CD14-positive monocyte (primary cell): ENCODE results near the gene RIT1. TPM values are rescaled to one million over a fixed set of nuclear protein-coding genes. Genes with fewer than 3 reads are reported as not detected.
A peak's percentile ranks its signal among the peaks of the same experiment; 100 is the strongest.

ENCODE experiments used
- DNase-seq, 3 donors: peaks; one replicate each; pipeline ENCODE4 v3.0.0-alpha.2; 2011 to 2022
- H2AFZ ChIP-seq: 2 replicates; pipeline ENCODE4 v1.6.0; 2012; ENCODE audit warnings: mild to moderate bottlenecking, low read depth, low read length, inconsistent platforms; ENCODE audit not compliant: insufficient read depth, poor library complexity, severe bottlenecking
- H3K27ac ChIP-seq, 2 donors: 1 replicate in 1 of 2; 2 replicates in 1 of 2; pipeline ENCODE4 v1.5.1; 2012 to 2013; ENCODE audit warnings: low read length in 2 of 2, control low read depth in 1 of 2, inconsistent platforms in 1 of 2, low read depth in 1 of 2, mild to moderate bottlenecking in 1 of 2
- H3K27me3 ChIP-seq, 2 donors: one replicate each; pipeline versions ENCODE4 v1.6.0 to v1.6.1; 2011 to 2013; ENCODE audit warnings: low read length in 2 of 2; ENCODE audit not compliant: control insufficient read depth in 2 of 2, insufficient read depth in 2 of 2
- H3K36me3 ChIP-seq, 2 donors: replicated peaks in 1 of 2; 1 replicate in 1 of 2; 2 replicates in 1 of 2; pipeline versions ENCODE4 v1.5.1 to v1.6.1; 2012 to 2013; ENCODE audit warnings: low read length in 2 of 2, control low read depth in 1 of 2, inconsistent platforms in 1 of 2, mild to moderate bottlenecking in 1 of 2; ENCODE audit not compliant: insufficient read depth in 2 of 2, control insufficient read depth in 1 of 2
- H3K4me1 ChIP-seq, 2 donors: 1 replicate in 1 of 2; 2 replicates in 1 of 2; pipeline versions ENCODE4 v1.5.1 to v1.6.1; 2012 to 2013; ENCODE audit warnings: low read length in 2 of 2, control low read depth in 1 of 2, inconsistent platforms in 1 of 2, mild to moderate bottlenecking in 1 of 2, moderate library complexity in 1 of 2; ENCODE audit not compliant: insufficient read depth in 2 of 2, control insufficient read depth in 1 of 2
- H3K4me2 ChIP-seq: replicated peaks from 2 replicates; pipeline ENCODE3; 2012; ENCODE audit warnings: low read length, moderate library complexity, mild to moderate bottlenecking; ENCODE audit not compliant: poor library complexity, severe bottlenecking; ENCODE audit errors: extremely low read depth
- H3K4me3 ChIP-seq, 3 experiments: fragments of 200-600 bp in 1 of 3; sonication (generic) in 1 of 3; replicated peaks in 1 of 3; 1 replicate in 2 of 3; 2 replicates in 1 of 3; pipeline ENCODE4 v1.5.1; 2011 to 2013; ENCODE audit warnings: low read length in 3 of 3, mild to moderate bottlenecking in 3 of 3, control low read depth in 2 of 3, low read depth in 2 of 3, inconsistent platforms in 1 of 3, moderate library complexity in 1 of 3
- H3K79me2 ChIP-seq: 2 replicates; pipeline ENCODE4 v1.6.0; 2012; ENCODE audit warnings: mild to moderate bottlenecking, control low read depth, inconsistent platforms, low read length, moderate library complexity; ENCODE audit not compliant: insufficient read depth
- H3K9ac ChIP-seq: 2 replicates; pipeline ENCODE4 v1.6.0; 2017; ENCODE audit warnings: low read length, mild to moderate bottlenecking; ENCODE audit not compliant: insufficient read depth, poor library complexity, severe bottlenecking
- H3K9me3 ChIP-seq, 2 donors: replicated peaks in 1 of 2; 1 replicate in 1 of 2; 2 replicates in 1 of 2; pipeline versions ENCODE4 v1.5.1 to v1.6.1; 2012 to 2013; ENCODE audit warnings: low read length in 2 of 2, control low read depth in 1 of 2; ENCODE audit not compliant: control insufficient read depth in 1 of 2, insufficient read depth in 1 of 2
- H4K20me1 ChIP-seq: 2 replicates; pipeline ENCODE4 v1.6.0; 2012; ENCODE audit warnings: mild to moderate bottlenecking, low read length, control low read depth, moderate library complexity; ENCODE audit not compliant: insufficient read depth
- H3K27ac Mint-ChIP-seq, 7 donors: one replicate each; pipeline ENCODE4 v1.8.0; 2020; ENCODE audit warnings: mild to moderate bottlenecking in 7 of 7, mixed read lengths in 7 of 7, moderate library complexity in 6 of 7, inconsistent platforms in 2 of 7
- H3K27me3 Mint-ChIP-seq, 3 donors: one replicate each; pipeline ENCODE4 v1.8.0; 2021 to 2022; ENCODE audit warnings: low read depth in 3 of 3, mild to moderate bottlenecking in 3 of 3, mixed read lengths in 3 of 3, moderate library complexity in 3 of 3, inconsistent platforms in 1 of 3
- H3K36me3 Mint-ChIP-seq, 2 donors: one replicate each; pipeline ENCODE4 v1.8.0; 2020; ENCODE audit warnings: mixed read lengths in 2 of 2, inconsistent platforms in 1 of 2, mild to moderate bottlenecking in 1 of 2
- H3K4me1 Mint-ChIP-seq: one replicate; pipeline ENCODE4 v1.8.0; 2020; ENCODE audit warnings: mild to moderate bottlenecking, mixed read lengths
- H3K4me3 Mint-ChIP-seq, 2 donors: one replicate each; pipeline ENCODE4 v1.8.0; 2020; ENCODE audit warnings: mild to moderate bottlenecking in 2 of 2, mixed read lengths in 2 of 2, moderate library complexity in 1 of 2
- H3K9me3 Mint-ChIP-seq, 7 donors: one replicate each; pipeline ENCODE4 v1.8.0; 2020 to 2022; ENCODE audit warnings: mixed read lengths in 7 of 7, mild to moderate bottlenecking in 6 of 7, moderate library complexity in 6 of 7, inconsistent platforms in 2 of 7
- WGBS: methylation state at CpG from one replicate; pipeline ENCODE4 v1.1.5; 2013; ENCODE audit warnings: missing lambda C conversion rate; ENCODE audit not compliant: insufficient coverage; 5-methylcytosine and 5-hydroxymethylcytosine counted together
- intact Hi-C, 2 donors: fragments of 100-400 bp; cut with micrococcal nuclease; formaldehyde crosslinking; loops; one replicate each; pipeline versions ENCODE4 v1.15.0 to v1.15.1; 2023
- polyA plus RNA-seq, 3 donors: library from polyadenylated mRNA; depleted of rRNA in 1 of 3; unstranded in 2 of 3; stranded (reverse) in 1 of 3; fragments of 300-500 nt in 2 of 3; fragments of >200 nt in 1 of 3; fragmentation: Illumina TruSeq in 2 of 3; gene quantifications; 1 replicate in 2 of 3; 2 replicates in 1 of 3; pipeline ENCODE4 v1.2.3, GENCODE V29; 2012 to 2021
- small RNA-seq: library from RNA; depleted of rRNA; stranded (forward); fragments of <200 nt; gene quantifications from one replicate; pipeline ENCODE3, GENCODE V24; 2012; ENCODE audit warnings: low read depth; ENCODE audit not compliant: insufficient read length
- TF ChIP-seq, protein P1 (sequence below): fragments of 200-600 bp; IDR thresholded peaks from one replicate; pipeline ENCODE4 v1.8.0; 2022; ENCODE audit warnings: antibody characterized with exemption, mild to moderate bottlenecking

RIT1 gene
- polyA plus RNA-seq, 3 donors: 57.2 to 76.8 (median 69.6) TPM

DNA sequence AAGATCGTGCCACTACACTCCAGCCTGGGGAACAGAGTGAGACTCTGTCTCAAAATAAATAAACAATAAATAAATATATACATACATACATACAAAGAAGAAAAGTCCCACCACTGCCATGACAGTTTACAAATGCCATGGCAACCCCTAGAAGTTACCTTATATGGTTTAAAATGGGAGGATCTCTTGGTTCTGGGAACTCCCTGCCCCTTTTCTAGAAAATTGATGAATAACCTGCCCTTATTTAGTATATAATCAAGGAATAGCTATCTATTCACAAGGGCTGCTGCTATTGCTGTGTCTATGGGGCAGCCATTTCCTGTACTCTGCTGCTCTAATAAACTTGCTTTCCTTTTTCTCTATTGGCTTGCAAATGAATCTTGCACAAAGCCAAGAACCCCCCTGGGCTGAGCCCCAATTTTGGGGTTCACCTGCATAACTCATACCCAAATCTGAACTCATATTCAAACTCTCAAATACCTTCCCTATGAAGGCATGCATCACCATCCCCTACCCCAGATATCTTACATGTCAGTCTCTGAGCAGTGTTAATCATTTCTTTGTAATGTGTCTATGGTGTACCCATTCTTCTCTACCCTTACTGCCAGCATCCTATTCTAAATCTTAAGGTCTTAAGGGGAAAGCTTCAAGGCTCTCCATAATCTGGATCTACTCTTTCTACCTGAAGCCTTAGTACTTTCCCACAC, 63.2 kb downstream of the RIT1 start:
- Histone ChIP-seq H3K9me3 (no peaks in the 10 kb centered on the region), H3K36me3 (peaks cover 54 to 95% of the 10 kb centered on the region in 2 donors), H3K79me2 (peaks cover 100% of the 10 kb centered on the region), H3K4me1 (no peaks in the 10 kb centered on the region), H3K4me2 (no peak overlapping the region), H3K4me3 (no peak overlapping the region), H2AFZ (no peak overlapping the region), H4K20me1 (peaks cover 91% of the 10 kb centered on the region), H3K9ac (no peak overlapping the region), H3K27me3 (no peaks in the 10 kb centered on the region), H3K27ac (no peak overlapping the region)
- intact Hi-C loops: no loop called here
- no peak for DNase-seq
- H3K4me3 Mint-ChIP-seq: no peak overlapping the region
- TF ChIP-seq, protein P1, sequence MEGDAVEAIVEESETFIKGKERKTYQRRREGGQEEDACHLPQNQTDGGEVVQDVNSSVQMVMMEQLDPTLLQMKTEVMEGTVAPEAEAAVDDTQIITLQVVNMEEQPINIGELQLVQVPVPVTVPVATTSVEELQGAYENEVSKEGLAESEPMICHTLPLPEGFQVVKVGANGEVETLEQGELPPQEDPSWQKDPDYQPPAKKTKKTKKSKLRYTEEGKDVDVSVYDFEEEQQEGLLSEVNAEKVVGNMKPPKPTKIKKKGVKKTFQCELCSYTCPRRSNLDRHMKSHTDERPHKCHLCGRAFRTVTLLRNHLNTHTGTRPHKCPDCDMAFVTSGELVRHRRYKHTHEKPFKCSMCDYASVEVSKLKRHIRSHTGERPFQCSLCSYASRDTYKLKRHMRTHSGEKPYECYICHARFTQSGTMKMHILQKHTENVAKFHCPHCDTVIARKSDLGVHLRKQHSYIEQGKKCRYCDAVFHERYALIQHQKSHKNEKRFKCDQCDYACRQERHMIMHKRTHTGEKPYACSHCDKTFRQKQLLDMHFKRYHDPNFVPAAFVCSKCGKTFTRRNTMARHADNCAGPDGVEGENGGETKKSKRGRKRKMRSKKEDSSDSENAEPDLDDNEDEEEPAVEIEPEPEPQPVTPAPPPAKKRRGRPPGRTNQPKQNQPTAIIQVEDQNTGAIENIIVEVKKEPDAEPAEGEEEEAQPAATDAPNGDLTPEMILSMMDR: no peak
- peaks cover 14% of the 10 kb centered on the region for H3K4me1 Mint-ChIP-seq
- peaks cover 64 to 94% of the 10 kb centered on the region in 2 donors for H3K36me3 Mint-ChIP-seq
- H3K27ac Mint-ChIP-seq: peak overlapping the region in 1 of 7 donors; percentile 16
- H3K9me3 Mint-ChIP-seq: peaks cover 0 to 2% (median 0%) of the 10 kb centered on the region in 7 donors
- no CpG with 5 or more reads among the region's 1 CpG for WGBS
- peaks cover 0 to 7% (median 0%) of the 10 kb centered on the region in 3 donors for H3K27me3 Mint-ChIP-seq

Small RNA genes within 50 kb of the gene (small RNA-seq; reads per million reads assigned to genes)
- gene MIR6738: not detected
- not detected for gene RF00015
- gene SCARNA4: not detected
- 305 reads per million, percentile 98 among the genes with 10 or more reads in this experiment for gene SNORA80E

Other genes starting within 250 kb of the RIT1 start
- 10 to 100 TPM; 14.0 to 93.4 (median 24.3) TPM for gene YY1AP1, start 222.6 kb downstream of the RIT1 start, polyA plus RNA-seq
- gene DAP3, start 222.3 kb downstream of the RIT1 start, polyA plus RNA-seq: 10 to 100 TPM; 69.0 to 79.3 (median 72.7) TPM
- 10 to 100 TPM in 2 of 3 donors, 1 to 10 TPM in 1; 8.5 to 39.5 (median 14.0) TPM for gene GON4L, start 54.1 kb downstream of the RIT1 start, polyA plus RNA-seq
- 10 to 100 TPM in 1 of 3 donors, 1 to 10 TPM in 2; 5.1 to 11.0 (median 9.6) TPM for gene SYT11, start 51.8 kb downstream of the RIT1 start, polyA plus RNA-seq
- gene KHDC4, start 23.1 kb upstream of the RIT1 start, polyA plus RNA-seq: 10 to 100 TPM in 1 of 3 donors, 1 to 10 TPM in 2; 3.4 to 22.0 (median 3.5) TPM
- gene RXFP4, start 30.3 kb upstream of the RIT1 start, polyA plus RNA-seq: under 1 TPM in 1 of 3 donors, not detected in 2; 0.08 TPM
- gene ARHGEF2, start 67.2 kb upstream of the RIT1 start, polyA plus RNA-seq: 100 to 1,000 TPM in 1 of 3 donors, 10 to 100 TPM in 2; 15.4 to 271 (median 18.6) TPM
- gene SSR2, start 109.6 kb upstream of the RIT1 start, polyA plus RNA-seq: 100 to 1,000 TPM; 374 to 614 (median 414) TPM
- 10 to 100 TPM in 1 of 3 donors, 1 to 10 TPM in 2; 2.3 to 15.9 (median 2.9) TPM for gene UBQLN4, start 142.4 kb upstream of the RIT1 start, polyA plus RNA-seq
- gene LAMTOR2, start 143.4 kb upstream of the RIT1 start, polyA plus RNA-seq: 100 to 1,000 TPM in 2 of 3 donors, 10 to 100 TPM in 1; 99.8 to 227 (median 210) TPM
- gene RAB25, start 149.8 kb upstream of the RIT1 start, polyA plus RNA-seq: under 1 TPM in 1 of 3 donors, not detected in 2; 0.23 TPM
- gene MEX3A, start 171.1 kb upstream of the RIT1 start, polyA plus RNA-seq: not detected
- gene LMNA, start 203.4 kb upstream of the RIT1 start, polyA plus RNA-seq: 10 to 100 TPM; 16.5 to 45.5 (median 24.7) TPM
- 100 to 1,000 TPM in 2 of 3 donors, 10 to 100 TPM in 1; 72.3 to 121 (median 116) TPM for gene SEMA4A, start 242.2 kb upstream of the RIT1 start, polyA plus RNA-seq